Activated naive CD4-positive, alpha-beta T cell treated with Interleukin-2 at 50 U/mL for 16 hours (primary cell): ENCODE results near the gene SEMA3A.
"Not testable (repeated sequence)": the region's sequence is repeated elsewhere in the genome, so short reads cannot be mapped to it uniquely, and the experiment has no call there.

Source experiments
- DNase-seq: peaks from one replicate; pipeline ENCODE4 v3.0.0-alpha.2; 2020

SEMA3A gene

GRCh38 chr7:84107259-84107658 lies 87.3 kb downstream of the SEMA3A start:
- DNase-seq = no peak

- DNase-seq = no peak
These were observed 88.3 kb downstream of the SEMA3A start for GRCh38 chr7:84106291-84106690.

GRCh38 chr7:84105586-84105985 lies 89.0 kb downstream of the SEMA3A start:
- DNase-seq = no peak

- no peak for DNase-seq
These were observed 89.8 kb downstream of the SEMA3A start for GRCh38 chr7:84104826-84105225.

- DNase-seq = no peak
These were observed 92.4 kb downstream of the SEMA3A start for GRCh38 chr7:84102213-84102612.

- no peak for DNase-seq
These were observed 93.7 kb downstream of the SEMA3A start for GRCh38 chr7:84100866-84101265.

- DNase-seq = no peak
These were observed 98.6 kb downstream of the SEMA3A start for GRCh38 chr7:84095971-84096370.

- DNase-seq = no peak
These were observed 102.4 kb downstream of the SEMA3A start for GRCh38 chr7:84092207-84092606.

GRCh38 chr7:84091318-84091717 lies 103.3 kb downstream of the SEMA3A start:
- no peak for DNase-seq

- DNase-seq = no peak
These were observed 105.8 kb downstream of the SEMA3A start for GRCh38 chr7:84088802-84089201.

- DNase-seq = no peak
These were observed 108.6 kb downstream of the SEMA3A start for GRCh38 chr7:84085998-84086397.

GRCh38 chr7:84085147-84085546 lies 109.4 kb downstream of the SEMA3A start:
- DNase-seq = no peak

GRCh38 chr7:84083846-84084245 lies 110.7 kb downstream of the SEMA3A start:
- no peak for DNase-seq

GRCh38 chr7:84081973-84082522 lies 112.5 kb downstream of the SEMA3A start:
- no peak for DNase-seq

GRCh38 chr7:84077336-84077735 lies 117.3 kb downstream of the SEMA3A start:
- DNase-seq = no peak

GRCh38 chr7:84076219-84076618 lies 118.4 kb downstream of the SEMA3A start:
- DNase-seq = no peak

GRCh38 chr7:84073186-84073875 lies 121.3 kb downstream of the SEMA3A start:
- DNase-seq = no peak

- no peak for DNase-seq
These were observed 123.8 kb downstream of the SEMA3A start for GRCh38 chr7:84070770-84071169.

- DNase-seq = no peak
These were observed 124.5 kb downstream of the SEMA3A start for GRCh38 chr7:84069999-84070500.

- DNase-seq = no peak
These were observed 125.6 kb downstream of the SEMA3A start for GRCh38 chr7:84069033-84069432.

GRCh38 chr7:84062489-84062901 lies 132.1 kb downstream of the SEMA3A start:
- DNase-seq = not testable (repeated sequence)

- no peak for DNase-seq
These were observed 133.8 kb downstream of the SEMA3A start for GRCh38 chr7:84060760-84061261.

GRCh38 chr7:84060000-84060399 lies 134.6 kb downstream of the SEMA3A start:
- DNase-seq = no peak

GRCh38 chr7:84058311-84059076 lies 136.1 kb downstream of the SEMA3A start:
- no peak for DNase-seq
